GM21526 (cell line): ENCODE measurements around the gene PRM3.
A peak's percentile ranks its signal among the peaks of the same experiment; 100 is the strongest.

Experiments
- ATAC-seq: cut with Tn5 transposase; IDR thresholded peaks from one replicate; pipeline ENCODE4 v1.9.1; 2021; ENCODE audit warnings: moderate library complexity; ENCODE audit not compliant: unreplicated experiment, low FRiP score

PRM3 gene

DNA sequence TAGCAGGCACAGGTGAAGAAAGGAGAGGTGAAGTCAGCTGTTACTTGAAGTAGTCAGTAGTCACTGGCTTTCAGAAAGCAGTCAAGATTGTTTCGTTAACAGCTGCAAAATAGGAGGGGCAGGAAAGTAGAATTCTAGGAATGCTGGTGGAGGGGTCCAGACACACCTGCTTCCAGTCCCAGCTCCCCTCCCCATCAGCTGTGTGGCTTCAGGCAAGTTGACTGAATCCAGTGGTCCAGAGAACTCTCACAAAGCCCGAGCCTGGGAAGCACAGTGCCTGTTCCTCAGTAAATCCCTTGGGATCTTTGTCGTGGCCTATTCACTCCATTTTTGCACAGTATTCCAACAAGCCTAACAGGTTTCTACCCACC lies 12.8 kb downstream of the PRM3 start:
- no peak for ATAC-seq

GRCh38 chr16:11259655-11260595 lies 13.5 kb downstream of the PRM3 start:
- no peak for ATAC-seq

GRCh38 chr16:11258553-11259492 lies 14.6 kb downstream of the PRM3 start:
- no peak for ATAC-seq

DNA sequence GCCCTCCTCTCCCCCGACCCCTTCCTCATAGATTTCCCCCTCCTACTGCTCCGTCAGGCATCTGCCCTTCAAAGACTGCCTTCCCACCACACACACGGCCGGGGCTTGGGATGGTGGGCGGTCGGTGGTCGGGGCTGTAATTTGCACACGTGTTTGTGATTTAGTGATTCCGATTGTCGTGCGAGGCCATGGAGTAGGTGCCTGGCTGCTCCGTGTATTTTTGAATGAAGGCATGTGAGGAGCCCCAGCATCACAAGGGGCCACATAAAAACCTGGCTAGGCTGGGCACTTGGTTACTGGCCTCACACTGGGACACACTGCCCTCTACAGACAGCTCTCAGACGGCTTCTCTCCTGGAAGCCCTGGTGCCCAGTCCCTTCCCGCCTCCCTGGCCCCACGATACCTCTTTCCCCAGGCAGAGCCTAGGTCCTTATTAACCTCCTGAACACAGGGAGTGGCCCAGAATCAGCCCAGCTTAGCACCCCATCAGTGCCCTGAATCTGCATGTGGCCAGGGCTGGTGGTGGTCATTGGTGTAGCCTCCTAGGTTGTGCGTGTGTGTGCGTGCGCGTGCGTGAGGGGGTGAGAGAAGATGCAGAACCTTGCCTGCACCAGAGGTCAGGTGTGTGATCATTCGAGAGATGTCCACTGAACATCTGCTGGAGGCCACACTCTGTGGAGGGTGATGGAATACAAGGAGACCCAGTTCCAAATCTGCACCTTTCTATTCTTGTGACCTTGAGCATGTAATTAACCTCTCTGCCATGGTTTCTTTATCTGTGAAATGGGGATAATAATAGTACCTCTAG lies 16.1 kb downstream of the PRM3 start:
- ATAC-seq, result no peak

- no peak for ATAC-seq
These were observed 16.7 kb downstream of the PRM3 start for GRCh38 chr16:11256661-11257130.

GRCh38 chr16:11255737-11256660 lies 17.4 kb downstream of the PRM3 start, which contains the start of gene SOCS1:
Gene SOCS1 (minus strand): TSS chr16:11256204. CDS start chr16:11255478, 726 bp downstream.
- ATAC-seq, result peak; percentile 51

DNA sequence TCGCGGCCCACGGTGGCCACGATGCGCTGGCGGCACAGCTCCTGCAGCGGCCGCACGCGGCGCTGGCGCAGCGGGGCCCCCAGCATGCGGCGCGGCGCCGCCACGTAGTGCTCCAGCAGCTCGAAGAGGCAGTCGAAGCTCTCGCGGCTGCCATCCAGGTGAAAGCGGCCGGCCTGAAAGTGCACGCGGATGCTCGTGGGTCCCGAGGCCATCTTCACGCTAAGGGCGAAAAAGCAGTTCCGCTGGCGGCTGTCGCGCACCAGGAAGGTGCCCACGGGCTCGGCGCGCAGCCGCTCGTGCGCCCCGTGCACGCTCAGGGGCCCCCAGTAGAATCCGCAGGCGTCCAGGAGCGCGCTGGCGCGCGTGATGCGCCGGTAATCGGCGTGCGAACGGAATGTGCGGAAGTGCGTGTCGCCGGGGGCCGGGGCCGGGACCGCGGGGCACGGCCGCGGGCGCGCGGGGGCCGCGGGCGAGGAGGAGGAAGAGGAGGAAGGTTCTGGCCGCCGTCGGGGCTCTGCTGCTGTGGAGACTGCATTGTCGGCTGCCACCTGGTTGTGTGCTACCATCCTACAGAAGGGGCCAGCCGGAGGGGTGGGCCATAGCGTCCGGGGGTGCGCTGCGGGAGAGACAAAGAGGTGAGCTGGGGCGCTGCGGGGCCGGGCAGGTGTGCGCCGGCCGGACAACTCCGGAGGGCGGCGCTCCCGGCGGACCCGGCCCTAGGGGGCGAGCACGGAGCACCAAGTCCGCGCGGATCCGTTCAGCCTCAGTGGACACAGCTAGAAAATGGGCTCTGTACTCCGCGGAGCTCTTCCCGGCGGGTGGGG lies 18.3 kb downstream of the PRM3 start:
- ATAC-seq, result peak; percentile 7

DNA sequence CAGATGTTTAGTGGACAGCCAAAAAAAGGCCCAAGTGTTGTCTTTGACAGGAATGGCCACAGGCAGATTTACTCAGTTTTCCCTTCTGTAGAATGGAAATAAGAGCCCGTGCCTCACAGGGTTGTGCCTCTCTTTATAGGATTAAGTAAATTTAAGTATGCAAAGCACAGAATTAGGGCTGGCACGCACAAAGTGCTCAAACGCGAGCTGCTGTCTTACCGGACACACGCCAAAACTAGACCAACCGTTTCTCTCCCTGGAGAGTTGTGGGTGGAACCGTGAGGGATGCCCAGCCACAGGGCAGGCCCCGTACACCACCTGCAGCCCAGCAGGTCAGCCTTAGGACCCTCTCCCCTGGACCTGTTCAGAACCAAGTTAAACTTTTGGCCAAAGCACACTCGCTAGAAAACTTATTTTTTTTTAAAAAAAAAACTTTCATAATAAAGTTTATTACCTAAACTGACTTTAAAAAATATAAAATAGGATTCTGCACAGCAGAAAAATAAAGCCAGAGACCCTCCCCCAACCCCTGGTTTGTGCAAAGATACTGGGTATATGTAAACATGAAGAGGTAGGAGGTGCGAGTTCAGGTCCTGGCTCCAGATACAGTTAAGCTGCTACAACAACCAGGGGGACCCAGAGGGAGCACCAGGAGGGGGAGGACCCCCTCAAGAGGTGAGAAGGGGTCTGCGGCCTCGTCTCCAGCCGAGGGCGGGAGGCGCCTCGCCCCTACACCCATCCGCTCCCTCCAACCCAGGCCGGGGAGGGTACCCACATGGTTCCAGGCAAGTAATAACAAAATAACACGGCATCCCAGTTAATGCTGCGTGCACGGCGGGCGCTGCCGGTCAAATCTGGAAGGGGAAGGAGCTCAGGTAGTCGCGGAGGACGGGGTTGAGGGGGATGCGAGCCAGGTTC lies 19.2 kb downstream of the PRM3 start:
- ATAC-seq, result no peak

- no peak for ATAC-seq
These were observed 20.1 kb downstream of the PRM3 start for GRCh38 chr16:11253009-11253994.

- no peak for ATAC-seq
These were observed 20.9 kb downstream of the PRM3 start for GRCh38 chr16:11252482-11252931.

DNA sequence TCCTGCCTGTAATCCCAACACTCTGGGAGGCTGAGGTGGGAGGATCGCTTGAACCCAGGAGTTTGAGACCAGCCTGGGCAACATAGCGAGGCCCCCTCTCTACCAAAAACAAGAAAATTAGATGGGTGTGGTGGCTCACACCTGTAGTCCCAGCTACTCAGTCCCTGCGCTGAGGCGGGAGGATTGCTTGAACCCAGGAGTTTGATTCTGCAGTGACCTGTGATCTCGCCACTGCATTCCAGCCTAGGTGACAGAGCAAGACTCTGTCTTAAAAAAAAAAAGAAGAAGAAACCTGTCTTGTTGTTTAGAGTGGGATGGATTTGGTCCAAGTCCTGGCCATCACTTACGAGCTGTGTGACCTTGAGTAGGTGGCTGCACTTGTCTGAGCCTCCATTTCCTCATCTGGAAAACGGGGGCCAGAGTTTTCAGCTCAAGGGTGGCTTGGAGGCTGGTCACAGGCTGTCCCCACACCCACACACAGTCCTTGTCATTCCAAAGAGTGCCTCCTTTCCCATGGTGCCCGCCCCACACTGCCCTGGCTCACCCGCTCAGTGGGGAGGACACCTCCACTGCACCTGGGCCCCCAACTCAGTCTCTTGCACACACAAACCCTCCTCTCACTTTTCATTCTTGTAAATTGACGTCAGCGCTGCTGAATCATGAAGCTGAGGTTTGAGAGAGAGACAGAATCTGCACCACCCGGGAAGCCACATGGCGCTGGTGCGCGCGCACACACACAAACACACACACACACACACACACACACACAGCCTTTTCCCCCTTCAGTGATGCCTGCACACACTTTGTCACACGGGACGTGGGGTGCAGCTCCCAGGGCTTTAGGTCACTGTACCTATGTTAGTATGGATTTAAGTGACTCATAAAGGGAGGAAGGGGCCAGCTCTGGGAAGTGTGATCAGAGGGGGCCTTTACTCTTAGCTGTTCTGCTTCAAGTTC lies 21.6 kb downstream of the PRM3 start:
- no peak for ATAC-seq

DNA sequence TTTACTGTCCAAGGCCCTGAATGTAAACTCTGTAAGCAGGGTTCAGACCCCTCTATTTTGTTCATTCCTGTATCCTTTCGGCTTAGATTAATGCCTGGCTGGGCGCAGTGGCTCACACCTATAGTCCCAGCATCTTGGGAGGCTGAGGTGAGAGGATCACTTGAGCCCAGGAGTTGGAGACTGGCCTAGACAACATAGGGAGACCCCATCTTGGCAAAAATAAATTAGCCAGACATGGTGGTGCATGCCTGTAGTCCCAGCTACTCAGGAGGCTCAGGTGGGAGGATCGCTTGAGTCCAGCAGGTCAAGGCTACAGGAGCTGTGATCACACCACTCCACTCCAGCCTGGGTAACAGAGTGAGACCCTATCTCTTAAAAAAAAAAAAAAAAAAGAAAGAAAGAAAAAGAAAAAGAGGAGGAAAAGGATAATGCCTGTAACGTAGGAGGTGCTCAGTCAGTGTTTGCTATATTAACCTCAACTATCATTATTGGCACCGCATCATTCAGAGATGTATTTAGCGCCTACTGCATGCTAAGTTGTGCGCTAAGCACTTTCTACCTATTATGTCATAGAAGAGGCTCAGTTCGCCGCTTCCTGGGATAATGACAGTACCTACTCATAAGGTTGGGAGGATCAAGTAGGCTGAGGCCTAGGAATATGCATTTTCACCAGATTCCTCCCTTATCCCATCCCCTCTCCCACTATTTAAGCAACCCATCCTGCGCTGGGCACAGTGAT lies 22.5 kb downstream of the PRM3 start:
- ATAC-seq, result no peak

GRCh38 chr16:11250091-11250785 lies 23.2 kb downstream of the PRM3 start:
- ATAC-seq, result no peak
